SK-N-SH (cell line): ENCODE results near the gene ZNF507. TPM values are rescaled to one million over a fixed set of nuclear protein-coding genes. Genes with fewer than 3 reads are reported as not detected.

Experiments
- CTCF ChIA-PET: fragments of 300-600, 350-600 bp; formaldehyde crosslinking; extraction: SDS; loops from one replicate; lab custom pipeline; 2021; lab: Yijun Ruan, JAX
- POLR2A ChIA-PET: fragments of 350-600 bp; sonication (Branson Sonifier 250); formaldehyde crosslinking; extraction: SDS; loops from one replicate; lab custom pipeline; 2020; ENCODE audit warnings: antibody characterized with exemption, inconsistent platforms; lab: Yijun Ruan, JAX
- DNase-seq: peaks from one replicate; pipeline ENCODE4 v3.0.0; 2012
- H2AFZ ChIP-seq: fragments of 200-600 bp; sonication (generic); 2 replicates; pipeline ENCODE4 v1.8.1; 2016; ENCODE audit warnings: antibody characterized with exemption, mild to moderate bottlenecking, low read depth
- H3F3A ChIP-seq: fragments of 200-600 bp; sonication (generic); replicated peaks from 2 replicates; pipeline ENCODE3; 2016; ENCODE audit warnings: antibody characterized with exemption, mild to moderate bottlenecking; ENCODE audit not compliant: insufficient read depth
- H3K27ac ChIP-seq, 2 experiments: fragments of 200-500 bp in 1 of 2; fragments of 200-600 bp in 1 of 2; sonication (Bioruptor generic) in 1 of 2; sonication (generic), shearing (Covaris generic) in 1 of 2; 2 replicates each; pipeline versions ENCODE4 v1.5.1 to v1.6.1; 2014 to 2016; ENCODE audit warnings: low read depth in 2 of 2, inconsistent platforms in 1 of 2, low read length in 1 of 2, mild to moderate bottlenecking in 1 of 2, mixed read lengths in 1 of 2
- H3K27me3 ChIP-seq: fragments of 200-600 bp; sonication (generic), shearing (Covaris generic); 2 replicates; pipeline ENCODE4 v1.6.1; 2016; ENCODE audit warnings: mixed run types; ENCODE audit not compliant: insufficient read depth
- H3K36me3 ChIP-seq, 2 experiments: fragments of 200-500 bp in 1 of 2; fragments of 200-600 bp in 1 of 2; sonication (Bioruptor generic) in 1 of 2; sonication (generic) in 1 of 2; replicated peaks in 1 of 2; 2 replicates each; pipeline versions ENCODE3 to v1.5.1; 2014 to 2016; ENCODE audit warnings: low read length in 1 of 2, mild to moderate bottlenecking in 1 of 2; ENCODE audit not compliant: insufficient read depth in 2 of 2, control insufficient read depth in 1 of 2
- H3K4me1 ChIP-seq, 2 experiments: fragments of 200-500 bp in 1 of 2; fragments of 200-600 bp in 1 of 2; sonication (Bioruptor generic) in 1 of 2; sonication (generic), shearing (Covaris generic) in 1 of 2; 2 replicates each; pipeline versions ENCODE4 v1.5.1 to v1.6.1; 2014 to 2016; ENCODE audit warnings: low read depth in 1 of 2, low read length in 1 of 2, mixed run types in 1 of 2; ENCODE audit not compliant: insufficient read depth in 2 of 2, control insufficient read depth in 1 of 2
- H3K4me2 ChIP-seq: fragments of 200-600 bp; sonication (generic), shearing (Covaris generic); 2 replicates; pipeline ENCODE4 v1.6.1; 2017; ENCODE audit warnings: mixed run types
- H3K4me3 ChIP-seq, 2 experiments: fragments of 200-500 bp in 1 of 2; fragments of 200-600 bp in 1 of 2; sonication (Bioruptor generic) in 1 of 2; sonication (generic), shearing (Covaris generic) in 1 of 2; 2 replicates each; pipeline versions ENCODE4 v1.5.1 to v1.8.1; 2014 to 2016; ENCODE audit warnings: low read depth in 2 of 2, inconsistent platforms in 1 of 2, low read length in 1 of 2, mild to moderate bottlenecking in 1 of 2, mixed read lengths in 1 of 2, moderate library complexity in 1 of 2
- H3K79me2 ChIP-seq: fragments of 200-600 bp; sonication (generic); 2 replicates; pipeline ENCODE4 v1.8.1; 2017; ENCODE audit warnings: mild to moderate bottlenecking; ENCODE audit not compliant: insufficient read depth
- H3K9ac ChIP-seq: fragments of 200-600 bp; sonication (generic); 2 replicates; pipeline ENCODE4 v1.6.1; 2017; ENCODE audit warnings: mixed run types
- H3K9me2 ChIP-seq: fragments of 200-600 bp; sonication (generic); 2 replicates; pipeline ENCODE4 v1.6.1; 2017; ENCODE audit warnings: mixed run types
- H3K9me3 ChIP-seq: fragments of 200-600 bp; sonication (generic); 2 replicates; pipeline ENCODE4 v1.6.1; 2017; ENCODE audit warnings: mixed run types, mild to moderate bottlenecking, moderate library complexity
- H4K20me1 ChIP-seq: fragments of 200-600 bp; sonication (generic); 2 replicates; pipeline ENCODE4 v1.6.1; 2017; ENCODE audit warnings: mild to moderate bottlenecking, mixed run types; ENCODE audit not compliant: insufficient read depth
- CHD2 ChIP-seq: fragments of 150-350 bp; IDR thresholded peaks from 2 replicates; pipeline ENCODE4 v1.6.1; 2018; ENCODE audit warnings: low read length; ENCODE audit not compliant: partially characterized antibody
- ELF1 ChIP-seq: IDR thresholded peaks from 2 replicates; pipeline ENCODE4 v1.4.0; 2012
- EZH2phosphoT487 ChIP-seq: fragments of 200-600 bp; sonication (generic); IDR thresholded peaks from 2 replicates; pipeline ENCODE4 v1.6.1; 2017; ENCODE audit warnings: low read depth, mixed run types, mild to moderate bottlenecking, antibody characterized with exemption, moderate library complexity, borderline replicate concordance
- FOSL2 ChIP-seq: IDR thresholded peaks from 2 replicates; pipeline ENCODE4 v1.4.0; 2012; ENCODE audit warnings: low read depth, mild to moderate bottlenecking, moderate library complexity, borderline replicate concordance
- GABPA ChIP-seq: IDR thresholded peaks from 2 replicates; pipeline ENCODE4 v1.4.0; 2012; ENCODE audit warnings: low read depth, mild to moderate bottlenecking
- GATA2 ChIP-seq: sonication (generic); formaldehyde crosslinking; IDR thresholded peaks from 2 replicates; pipeline ENCODE4 v1.5.0; 2020; ENCODE audit warnings: mild to moderate bottlenecking, missing genetic modification reagents
- IRF3 ChIP-seq: fragments of 150-350 bp; IDR thresholded peaks from 2 replicates; pipeline ENCODE4 v1.6.1; 2016; ENCODE audit warnings: mild to moderate bottlenecking, low read depth, low read length
- JUND ChIP-seq: IDR thresholded peaks from 2 replicates; pipeline ENCODE4 v1.4.0; 2012
- MEF2A ChIP-seq: IDR thresholded peaks from 2 replicates; pipeline ENCODE4 v1.4.0; 2012; ENCODE audit warnings: low read depth, borderline replicate concordance
- MXI1 ChIP-seq: IDR thresholded peaks from 2 replicates; pipeline ENCODE4 v1.6.1; 2012; ENCODE audit warnings: mild to moderate bottlenecking, low read depth, low read length, improper control_type of control experiment
- NFIC ChIP-seq: IDR thresholded peaks from 2 replicates; pipeline ENCODE4 v1.4.0; 2012; ENCODE audit warnings: borderline replicate concordance
- NRF1 ChIP-seq: IDR thresholded peaks from 2 replicates; pipeline ENCODE4 v1.6.1; 2012; ENCODE audit warnings: low read depth, mild to moderate bottlenecking, low read length
- RAD21 ChIP-seq: IDR thresholded peaks from 2 replicates; pipeline ENCODE4 v1.6.1; 2012; ENCODE audit warnings: mild to moderate bottlenecking, low read length
- RXRA ChIP-seq: IDR thresholded peaks from 2 replicates; pipeline ENCODE4 v1.4.0; 2012; ENCODE audit warnings: low read depth, mild to moderate bottlenecking, borderline replicate concordance
- SIN3A ChIP-seq: IDR thresholded peaks from 2 replicates; pipeline ENCODE4 v1.6.1; 2012; ENCODE audit warnings: low read depth, mild to moderate bottlenecking, low read length, moderate library complexity, borderline replicate concordance
- TCF12 ChIP-seq: IDR thresholded peaks from 2 replicates; pipeline ENCODE4 v1.4.0; 2012
- TEAD4 ChIP-seq: IDR thresholded peaks from 2 replicates; pipeline ENCODE4 v1.4.0; 2012; ENCODE audit warnings: mild to moderate bottlenecking, borderline replicate concordance; ENCODE audit not compliant: insufficient read depth
- YY1 ChIP-seq: IDR thresholded peaks from 2 replicates; pipeline ENCODE4 v1.4.0; 2012; ENCODE audit warnings: low read depth, mild to moderate bottlenecking
- WGBS: methylation state at CpG from one replicate; pipeline ENCODE4 v1.1.6; 2017; ENCODE audit warnings: low lambda C conversion rate; 5-methylcytosine and 5-hydroxymethylcytosine counted together
- polyA plus RNA-seq, 3 experiments: library from polyadenylated mRNA; depleted of rRNA; stranded (reverse); fragments of >200 nt; gene quantifications; 2 replicates each; pipeline ENCODE4 v1.2.3, GENCODE V29; 2012
- TF ChIP-seq, protein P1 (sequence below): IDR thresholded peaks from 2 replicates; pipeline ENCODE4 v1.4.0; 2012; ENCODE audit warnings: low read depth, borderline replicate concordance
- TF ChIP-seq, protein P2 (sequence below): IDR thresholded peaks from 2 replicates; pipeline ENCODE4 v1.4.0; 2012; ENCODE audit warnings: low read depth, borderline replicate concordance
- TF ChIP-seq, protein P3 (sequence below): IDR thresholded peaks from 2 replicates; pipeline ENCODE4 v1.4.0; 2012; ENCODE audit warnings: low read depth
- TF ChIP-seq, protein P4 (sequence below): IDR thresholded peaks from 2 replicates; pipeline ENCODE4; 2012

ZNF507 gene
- polyA plus RNA-seq, 1 of the 3 experiments (the other 2 are of a cell fraction) = 6.8 TPM

- TF ChIP-seq, protein P1, sequence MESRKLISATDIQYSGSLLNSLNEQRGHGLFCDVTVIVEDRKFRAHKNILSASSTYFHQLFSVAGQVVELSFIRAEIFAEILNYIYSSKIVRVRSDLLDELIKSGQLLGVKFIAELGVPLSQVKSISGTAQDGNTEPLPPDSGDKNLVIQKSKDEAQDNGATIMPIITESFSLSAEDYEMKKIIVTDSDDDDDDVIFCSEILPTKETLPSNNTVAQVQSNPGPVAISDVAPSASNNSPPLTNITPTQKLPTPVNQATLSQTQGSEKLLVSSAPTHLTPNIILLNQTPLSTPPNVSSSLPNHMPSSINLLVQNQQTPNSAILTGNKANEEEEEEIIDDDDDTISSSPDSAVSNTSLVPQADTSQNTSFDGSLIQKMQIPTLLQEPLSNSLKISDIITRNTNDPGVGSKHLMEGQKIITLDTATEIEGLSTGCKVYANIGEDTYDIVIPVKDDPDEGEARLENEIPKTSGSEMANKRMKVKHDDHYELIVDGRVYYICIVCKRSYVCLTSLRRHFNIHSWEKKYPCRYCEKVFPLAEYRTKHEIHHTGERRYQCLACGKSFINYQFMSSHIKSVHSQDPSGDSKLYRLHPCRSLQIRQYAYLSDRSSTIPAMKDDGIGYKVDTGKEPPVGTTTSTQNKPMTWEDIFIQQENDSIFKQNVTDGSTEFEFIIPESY = no peak
- no peak for TF ChIP-seq GATA2 (CRISPR knock-in tag)
- TF ChIP-seq, all 33 proteins: peak for 0
Measured at GRCh38 chr19:32372726-32373517, 27.5 kb downstream of the ZNF507 start (continued).

DNA sequence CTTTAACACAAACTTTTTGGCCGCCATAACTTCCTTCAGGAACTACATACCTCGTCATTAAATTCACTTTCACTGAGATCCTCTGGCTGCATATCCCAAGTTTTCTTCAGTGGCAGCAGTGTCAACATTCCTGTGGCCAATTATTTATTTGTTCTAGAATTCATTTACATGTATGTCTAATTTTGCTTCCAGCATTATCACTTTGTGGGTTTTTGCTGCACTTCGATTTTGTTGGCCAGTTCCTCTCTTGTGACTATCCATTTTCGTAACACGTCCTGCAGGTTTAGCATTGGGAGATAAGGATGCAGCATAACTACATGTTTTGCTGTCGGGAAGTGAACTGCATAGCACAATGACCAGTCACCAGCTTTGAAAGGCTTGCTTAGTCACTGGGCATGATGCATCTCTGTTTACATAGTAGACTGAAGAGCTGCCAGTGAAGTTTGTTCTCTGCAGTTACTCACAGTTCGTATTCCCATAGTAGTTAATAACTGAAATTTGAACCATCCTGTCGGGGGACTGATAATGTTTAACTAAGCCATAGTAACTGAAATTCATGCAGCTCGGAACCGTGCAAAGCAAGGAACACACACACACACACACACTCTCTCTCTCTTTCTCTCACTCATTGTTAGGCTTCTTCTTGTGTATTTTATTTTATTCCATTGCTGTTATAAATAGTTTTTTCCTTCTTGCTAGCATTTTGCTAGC lies 28.3 kb downstream of the ZNF507 start:
- Histone ChIP-seq H3F3A (peaks cover 27% of the 10 kb centered on the region), H3K27me3 (no peaks in the 10 kb centered on the region), H3K9me3 (no peaks in the 10 kb centered on the region), H3K9me2 (no peaks in the 10 kb centered on the region), H3K4me1 (peaks cover 0 to 9% of the 10 kb centered on the region in 2 experiments; a peak in 1 of 4 replicates), H3K36me3 (peaks cover 32 to 42% of the 10 kb centered on the region in 2 experiments), H2AFZ (no peak overlapping the region), H3K4me2 (peak overlapping the region; percentile 80), H3K9ac (peak overlapping the region; percentile 47; the same call in 1 of the 2 replicates), H3K27ac (peak overlapping the region; percentile 11 to 92; a peak in 3 of 4 replicates), H3K4me3 (peak overlapping the region in 1 of 2 experiments; percentile 41; a peak in 3 of 4 replicates), H3K79me2 (peaks cover 48% of the 10 kb centered on the region), H4K20me1 (peaks cover 3% of the 10 kb centered on the region; the same call in 1 of the 2 replicates)
- POLR2A ChIA-PET = no interaction called here
- CTCF ChIA-PET = no interaction called here
- 14% methylated on average over 10 of the region's 10 CpGs for WGBS
- DNase-seq = no peak
- TF ChIP-seq GATA2 (CRISPR knock-in tag) (no peak), IRF3 (no peak), CHD2 (no peak), GABPA (no peak), RAD21 (no peak), NRF1 (no peak), JUND (peak; percentile 97), MEF2A (peak; percentile 32; the same call in 1 of the 2 replicates), TEAD4 (peak; percentile 88; the same call in 1 of the 2 replicates), SIN3A (0 out of 2 replicates have a peak, but pooled peaks have one; percentile 50), MXI1 (no peak), EZH2phosphoT487 (no peak), FOSL2 (peak; percentile 99), RXRA (peak; percentile 66; the same call in 1 of the 2 replicates), ELF1 (0 out of 2 replicates have a peak, but pooled peaks have one; percentile 12), YY1 (no peak), NFIC (peak; percentile 45; the same call in 1 of the 2 replicates), TCF12 (peak; percentile 86)
- TF ChIP-seq, protein P2, sequence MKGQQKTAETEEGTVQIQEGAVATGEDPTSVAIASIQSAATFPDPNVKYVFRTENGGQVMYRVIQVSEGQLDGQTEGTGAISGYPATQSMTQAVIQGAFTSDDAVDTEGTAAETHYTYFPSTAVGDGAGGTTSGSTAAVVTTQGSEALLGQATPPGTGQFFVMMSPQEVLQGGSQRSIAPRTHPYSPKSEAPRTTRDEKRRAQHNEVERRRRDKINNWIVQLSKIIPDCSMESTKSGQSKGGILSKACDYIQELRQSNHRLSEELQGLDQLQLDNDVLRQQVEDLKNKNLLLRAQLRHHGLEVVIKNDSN = no peak
- TF ChIP-seq, protein P1 = no peak
- TF ChIP-seq, protein P3, sequence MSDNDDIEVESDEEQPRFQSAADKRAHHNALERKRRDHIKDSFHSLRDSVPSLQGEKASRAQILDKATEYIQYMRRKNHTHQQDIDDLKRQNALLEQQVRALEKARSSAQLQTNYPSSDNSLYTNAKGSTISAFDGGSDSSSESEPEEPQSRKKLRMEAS = peak; percentile 70
- TF ChIP-seq, protein P4, sequence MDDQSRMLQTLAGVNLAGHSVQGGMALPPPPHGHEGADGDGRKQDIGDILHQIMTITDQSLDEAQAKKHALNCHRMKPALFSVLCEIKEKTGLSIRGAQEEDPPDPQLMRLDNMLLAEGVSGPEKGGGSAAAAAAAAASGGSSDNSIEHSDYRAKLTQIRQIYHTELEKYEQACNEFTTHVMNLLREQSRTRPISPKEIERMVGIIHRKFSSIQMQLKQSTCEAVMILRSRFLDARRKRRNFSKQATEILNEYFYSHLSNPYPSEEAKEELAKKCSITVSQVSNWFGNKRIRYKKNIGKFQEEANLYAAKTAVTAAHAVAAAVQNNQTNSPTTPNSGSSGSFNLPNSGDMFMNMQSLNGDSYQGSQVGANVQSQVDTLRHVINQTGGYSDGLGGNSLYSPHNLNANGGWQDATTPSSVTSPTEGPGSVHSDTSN = peak; percentile 84
